WTC11 (cell line): ENCODE results near the gene ASTN2.

Experiments used
- CREB1 ChIP-seq: sonication (generic); formaldehyde crosslinking; IDR thresholded peaks from 2 replicates; pipeline ENCODE4 v1.8.0; 2023; ENCODE audit warnings: mild to moderate bottlenecking, missing genetic modification reagents
- CREM ChIP-seq: sonication (generic); formaldehyde crosslinking; IDR thresholded peaks from 2 replicates; pipeline ENCODE4 v1.8.1; 2022; ENCODE audit warnings: mild to moderate bottlenecking, missing genetic modification reagents, moderate library complexity
- FOXK1 ChIP-seq: sonication (generic); formaldehyde crosslinking; IDR thresholded peaks from 2 replicates; pipeline ENCODE4 v1.8.0; 2022; ENCODE audit warnings: mild to moderate bottlenecking, moderate library complexity, missing genetic modification reagents
- FOXP4 ChIP-seq: sonication (generic); formaldehyde crosslinking; IDR thresholded peaks from 2 replicates; pipeline ENCODE4 v1.8.0; 2022; ENCODE audit warnings: mild to moderate bottlenecking, missing genetic modification reagents
- MYBL2 ChIP-seq: sonication (generic); formaldehyde crosslinking; IDR thresholded peaks from 2 replicates; pipeline ENCODE4 v1.8.1; 2023; ENCODE audit warnings: mild to moderate bottlenecking, moderate library complexity, missing genetic modification reagents
- NR3C1 ChIP-seq: sonication (generic); formaldehyde crosslinking; conservative IDR thresholded peaks from 2 replicates; pipeline ENCODE4 v1.8.1; 2023; ENCODE audit warnings: low read depth, mild to moderate bottlenecking, missing genetic modification reagents
- PRDM15 ChIP-seq: sonication (generic); formaldehyde crosslinking; IDR thresholded peaks from 2 replicates; pipeline ENCODE4 v1.8.0; 2022; ENCODE audit warnings: missing genetic modification reagents
- SMAD3 ChIP-seq: sonication (generic); formaldehyde crosslinking; IDR thresholded peaks from 2 replicates; pipeline ENCODE4 v1.8.0; 2022; ENCODE audit warnings: missing genetic modification reagents, mild to moderate bottlenecking, borderline replicate concordance
- SP1 ChIP-seq: sonication (generic); formaldehyde crosslinking; conservative IDR thresholded peaks from 2 replicates; pipeline ENCODE4 v1.8.1; 2022; ENCODE audit warnings: missing genetic modification reagents
- ZNF121 ChIP-seq: sonication (generic); formaldehyde crosslinking; IDR thresholded peaks from 2 replicates; pipeline ENCODE4 v1.8.0; 2023; ENCODE audit warnings: missing genetic modification reagents
- ZNF512 ChIP-seq: sonication (generic); formaldehyde crosslinking; IDR thresholded peaks from 2 replicates; pipeline ENCODE4 v1.8.1; 2022; ENCODE audit warnings: missing genetic modification reagents, borderline replicate concordance
- TF ChIP-seq, protein P1 (sequence below): fragments of 200-600 bp; IDR thresholded peaks from 2 replicates; pipeline ENCODE4 v1.8.0; 2022; ENCODE audit warnings: antibody characterized with exemption

GRCh38 chr9:117060963-117061362, 353.9 kb downstream of the ASTN2 start:
- no peak for TF ChIP-seq PRDM15 (CRISPR knock-in tag)
- TF ChIP-seq FOXK1 = no peak
- TF ChIP-seq, protein P1, sequence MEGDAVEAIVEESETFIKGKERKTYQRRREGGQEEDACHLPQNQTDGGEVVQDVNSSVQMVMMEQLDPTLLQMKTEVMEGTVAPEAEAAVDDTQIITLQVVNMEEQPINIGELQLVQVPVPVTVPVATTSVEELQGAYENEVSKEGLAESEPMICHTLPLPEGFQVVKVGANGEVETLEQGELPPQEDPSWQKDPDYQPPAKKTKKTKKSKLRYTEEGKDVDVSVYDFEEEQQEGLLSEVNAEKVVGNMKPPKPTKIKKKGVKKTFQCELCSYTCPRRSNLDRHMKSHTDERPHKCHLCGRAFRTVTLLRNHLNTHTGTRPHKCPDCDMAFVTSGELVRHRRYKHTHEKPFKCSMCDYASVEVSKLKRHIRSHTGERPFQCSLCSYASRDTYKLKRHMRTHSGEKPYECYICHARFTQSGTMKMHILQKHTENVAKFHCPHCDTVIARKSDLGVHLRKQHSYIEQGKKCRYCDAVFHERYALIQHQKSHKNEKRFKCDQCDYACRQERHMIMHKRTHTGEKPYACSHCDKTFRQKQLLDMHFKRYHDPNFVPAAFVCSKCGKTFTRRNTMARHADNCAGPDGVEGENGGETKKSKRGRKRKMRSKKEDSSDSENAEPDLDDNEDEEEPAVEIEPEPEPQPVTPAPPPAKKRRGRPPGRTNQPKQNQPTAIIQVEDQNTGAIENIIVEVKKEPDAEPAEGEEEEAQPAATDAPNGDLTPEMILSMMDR = no peak
- no peak for TF ChIP-seq FOXP4
- no peak for TF ChIP-seq CREM (CRISPR knock-in tag)
- TF ChIP-seq ZNF121 (CRISPR knock-in tag) = no peak
- TF ChIP-seq ZNF512 (CRISPR knock-in tag) = no peak
- no peak for TF ChIP-seq SP1 (CRISPR knock-in tag)
- TF ChIP-seq MYBL2 (CRISPR knock-in tag) = no peak
- TF ChIP-seq CREB1 (CRISPR knock-in tag) = no peak
- TF ChIP-seq SMAD3 (CRISPR knock-in tag) = no peak
- TF ChIP-seq NR3C1 (CRISPR knock-in tag) = no peak
